Activated CD4-positive, alpha-beta T cell treated with anti-CD3 and anti-CD28 coated beads, Interleukin-10, Interleukin-2, amounts not matched to agents 100 ng/mL and 50 ng/mL, durations not matched to agents 16 hours and 8 hours (primary cell): Measurements from ENCODE around the gene UGT1A6.
"Not testable (repeated sequence)": the region's sequence is repeated elsewhere in the genome, so short reads cannot be mapped to it uniquely, and the experiment has no call there.

ENCODE experiments used
- DNase-seq: peaks from one replicate; pipeline ENCODE4 v3.0.0-alpha.2; 2020

UGT1A6 gene

GRCh38 chr2:233688341-233688740 lies 4.3 kb upstream of the UGT1A6 start:
- DNase-seq = no peak

- DNase-seq = no peak
These were observed 3.7 kb upstream of the UGT1A6 start for GRCh38 chr2:233689031-233689430.

- no peak for DNase-seq
These were observed 3.2 kb upstream of the UGT1A6 start for GRCh38 chr2:233689501-233689900.

- DNase-seq = no peak
These were observed 2.2 kb upstream of the UGT1A6 start for GRCh38 chr2:233690444-233690843.

- DNase-seq = no peak
These were observed 952 bp upstream of the UGT1A6 start for GRCh38 chr2:233691443-233692433.

GRCh38 chr2:233693963-233694362 lies 1.3 kb downstream of the UGT1A6 start:
- DNase-seq = no peak

GRCh38 chr2:233698740-233699139 lies 6.0 kb downstream of the UGT1A6 start:
- DNase-seq = no peak

GRCh38 chr2:233699424-233700027 lies 6.8 kb downstream of the UGT1A6 start:
- DNase-seq = no peak

- DNase-seq = no peak
These were observed 7.4 kb downstream of the UGT1A6 start for GRCh38 chr2:233700028-233700635.

- not testable (repeated sequence) for DNase-seq
These were observed 8.2 kb downstream of the UGT1A6 start for GRCh38 chr2:233700842-233701241.

GRCh38 chr2:233702238-233702637 lies 9.5 kb downstream of the UGT1A6 start:
- no peak for DNase-seq

- no peak for DNase-seq
These were observed 13.3 kb downstream of the UGT1A6 start for GRCh38 chr2:233705911-233706506.

- DNase-seq = no peak
These were observed 14.0 kb downstream of the UGT1A6 start for GRCh38 chr2:233706720-233707119.

- DNase-seq = no peak
These were observed 15.4 kb downstream of the UGT1A6 start for GRCh38 chr2:233707940-233708644.

- DNase-seq = no peak
These were observed 16.3 kb downstream of the UGT1A6 start for GRCh38 chr2:233708942-233709341.

GRCh38 chr2:233711312-233712008 lies 18.8 kb downstream of the UGT1A6 start:
- DNase-seq = peak; percentile 68

- DNase-seq = no peak
These were observed 20.0 kb downstream of the UGT1A6 start, which contains the start of gene UGT1A5 for GRCh38 chr2:233712611-233713261. TSS of gene UGT1A5 (plus strand) at chr2:233712907. CDS start at chr2:233712992, 85 bp downstream.

- no peak for DNase-seq
These were observed 20.5 kb downstream of the UGT1A6 start for GRCh38 chr2:233713262-233713615.

GRCh38 chr2:233714121-233714520 lies 21.4 kb downstream of the UGT1A6 start:
- no peak for DNase-seq

- no peak for DNase-seq
These were observed 25.9 kb downstream of the UGT1A6 start, which contains the start of gene UGT1A4 for GRCh38 chr2:233718552-233718951. TSS of gene UGT1A4 (plus strand) at chr2:233718736. CDS start at chr2:233718821, 85 bp downstream.

GRCh38 chr2:233728723-233729301 lies 36.1 kb downstream of the UGT1A6 start, which contains the start of gene UGT1A3:
TSS of gene UGT1A3 (plus strand) at chr2:233729042. CDS start at chr2:233729127, 85 bp downstream.
- DNase-seq = no peak
